Measurements from ENCODE around the gene LGALS7.

Gene LGALS7

GRCh38 chr19:38795549-38795948, 22.2 kb upstream of the LGALS7 start:
- no peak overlapping the region for H3K27ac ChIP-seq (ENCODE audit: low read depth, low read length, poor library complexity, severe bottlenecking)
- TF ChIP-seq CTCF (IDR thresholded peaks at IDR 0.05; ENCODE audit: low read length) (no peak), EZH2 (IDR thresholded peaks at IDR 0.05; ENCODE audit: borderline replicate concordance, low read length) (no peak)
- H3K27me3 ChIP-seq (ENCODE audit: insufficient read depth, low read length), result no peaks in the 10 kb centered on the region
- no peaks in the 10 kb centered on the region for H4K20me1 ChIP-seq (ENCODE audit: insufficient read depth, low read length)
- H3K9me3 ChIP-seq (ENCODE audit: low read length), result no peaks in the 10 kb centered on the region
- no peak overlapping the region for H3K4me2 ChIP-seq (ENCODE audit: low read length)
- H2AFZ ChIP-seq (ENCODE audit: low read length), result no peak overlapping the region
- H3F3A ChIP-seq (ENCODE audit: insufficient read depth, low read length), result no peaks in the 10 kb centered on the region
- H3K4me1 ChIP-seq (ENCODE audit: insufficient read depth, low read length, severe bottlenecking), result peaks cover 13% of the 10 kb centered on the region
- H3K9ac ChIP-seq (ENCODE audit: low read length), result no peak overlapping the region
- no peak overlapping the region for H3K4me3 ChIP-seq (ENCODE audit: low read depth, low read length, poor library complexity, severe bottlenecking)
- H3K36me3 ChIP-seq (ENCODE audit: insufficient read depth, low read length), result no peaks in the 10 kb centered on the region
- no peaks in the 10 kb centered on the region for H3K79me2 ChIP-seq (ENCODE audit: insufficient read depth, low read length)
- no peaks in the 10 kb centered on the region for H3K9me2 ChIP-seq (ENCODE audit: low read depth, low read length)

GRCh38 chr19:38793671-38794070, 20.4 kb upstream of the LGALS7 start:
- no peak for TF ChIP-seq EZH2 (IDR thresholded peaks at IDR 0.05; ENCODE audit: borderline replicate concordance, low read length)
- no peak for TF ChIP-seq CTCF (IDR thresholded peaks at IDR 0.05; ENCODE audit: low read length)
- Histone ChIP-seq H3K4me2 (ENCODE audit: low read length) (no peak overlapping the region), H3K4me1 (ENCODE audit: insufficient read depth, low read length, severe bottlenecking) (peaks cover 13% of the 10 kb centered on the region), H3K79me2 (ENCODE audit: insufficient read depth, low read length) (no peaks in the 10 kb centered on the region), H3K9me2 (ENCODE audit: low read depth, low read length) (no peaks in the 10 kb centered on the region), H3K36me3 (ENCODE audit: insufficient read depth, low read length) (no peaks in the 10 kb centered on the region), H3K27ac (ENCODE audit: low read depth, low read length, poor library complexity, severe bottlenecking) (no peak overlapping the region), H4K20me1 (ENCODE audit: insufficient read depth, low read length) (no peaks in the 10 kb centered on the region), H3K9ac (ENCODE audit: low read length) (no peak overlapping the region), H3F3A (ENCODE audit: insufficient read depth, low read length) (no peaks in the 10 kb centered on the region), H2AFZ (ENCODE audit: low read length) (no peak overlapping the region), H3K4me3 (ENCODE audit: low read depth, low read length, poor library complexity, severe bottlenecking) (no peak overlapping the region), H3K9me3 (ENCODE audit: low read length) (no peaks in the 10 kb centered on the region), H3K27me3 (ENCODE audit: insufficient read depth, low read length) (no peaks in the 10 kb centered on the region)

GRCh38 chr19:38793177-38793576, 19.9 kb upstream of the LGALS7 start:
- peak overlapping the region; percentile 51 for H3K4me3 ChIP-seq (ENCODE audit: low read depth, low read length, poor library complexity, severe bottlenecking)
- no peaks in the 10 kb centered on the region for H3K9me3 ChIP-seq (ENCODE audit: low read length)
- H3K4me1 ChIP-seq (ENCODE audit: insufficient read depth, low read length, severe bottlenecking), result peaks cover 13% of the 10 kb centered on the region
- peak overlapping the region; percentile 60; the same call in 1 of the 2 replicates for H2AFZ ChIP-seq (ENCODE audit: low read length)
- no peak for TF ChIP-seq EZH2 (IDR thresholded peaks at IDR 0.05; ENCODE audit: borderline replicate concordance, low read length)
- no peak for TF ChIP-seq CTCF (IDR thresholded peaks at IDR 0.05; ENCODE audit: low read length)
- H3K9me2 ChIP-seq (ENCODE audit: low read depth, low read length), result no peaks in the 10 kb centered on the region
- H3K4me2 ChIP-seq (ENCODE audit: low read length), result peak overlapping the region; percentile 63; the same call in 1 of the 2 replicates
- H4K20me1 ChIP-seq (ENCODE audit: insufficient read depth, low read length), result no peaks in the 10 kb centered on the region
- H3K27ac ChIP-seq (ENCODE audit: low read depth, low read length, poor library complexity, severe bottlenecking), result no peak overlapping the region
- H3K9ac ChIP-seq (ENCODE audit: low read length), result no peak overlapping the region; the same call in 1 of the 2 replicates
- H3K36me3 ChIP-seq (ENCODE audit: insufficient read depth, low read length), result no peaks in the 10 kb centered on the region
- H3F3A ChIP-seq (ENCODE audit: insufficient read depth, low read length), result no peaks in the 10 kb centered on the region
- no peaks in the 10 kb centered on the region for H3K79me2 ChIP-seq (ENCODE audit: insufficient read depth, low read length)
- H3K27me3 ChIP-seq (ENCODE audit: insufficient read depth, low read length), result no peaks in the 10 kb centered on the region

Measured in OCI-LY1 (cell line).